T follicular helper cell (primary cell): ENCODE results near the gene PCDHA4.

Experiments used
- DNase-seq: peaks from one replicate; pipeline ENCODE4 v3.0.0-alpha.2; 2020; ENCODE audit warnings: low read depth

PCDHA4 gene

DNA sequence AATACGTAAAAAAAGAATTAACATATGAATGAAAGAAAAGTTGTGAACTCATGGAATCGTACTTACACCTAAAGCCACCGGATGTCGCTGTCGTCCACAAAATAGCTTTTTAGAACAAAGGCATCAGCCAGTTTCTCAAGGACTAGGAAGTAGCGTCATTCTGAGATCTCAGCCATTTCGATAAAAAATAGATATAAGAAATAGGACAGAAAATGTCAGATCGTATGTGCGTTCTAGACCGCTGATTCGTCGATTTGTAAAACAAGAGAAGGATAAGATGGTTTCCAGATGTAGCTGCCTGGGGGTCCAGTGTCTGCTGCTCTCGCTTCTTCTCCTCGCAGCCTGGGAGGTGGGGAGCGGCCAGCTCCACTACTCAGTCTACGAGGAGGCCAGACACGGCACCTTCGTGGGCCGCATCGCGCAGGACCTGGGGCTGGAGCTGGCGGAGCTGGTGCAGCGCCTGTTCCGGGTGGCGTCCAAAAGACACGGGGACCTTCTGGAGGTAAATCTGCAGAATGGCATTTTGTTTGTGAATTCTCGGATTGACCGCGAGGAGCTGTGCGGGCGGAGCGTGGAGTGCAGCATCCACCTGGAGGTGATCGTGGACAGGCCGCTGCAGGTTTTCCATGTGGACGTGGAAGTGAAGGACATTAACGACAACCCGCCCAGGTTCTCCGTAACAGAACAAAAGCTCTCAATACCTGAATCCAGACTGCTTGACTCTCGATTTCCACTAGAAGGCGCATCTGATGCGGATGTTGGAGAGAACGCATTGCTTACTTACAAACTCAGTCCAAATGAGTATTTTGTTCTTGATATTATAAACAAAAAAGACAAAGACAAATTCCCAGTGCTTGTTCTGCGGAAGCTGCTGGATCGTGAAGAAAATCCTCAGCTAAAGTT, 49.2 kb downstream of the PCDHA4 start, which contains the start of gene PCDHA10:
Gene PCDHA10, plus strand, starts transcription at position 126 of the 903 bp plus-strand sequence. Its CDS starts 152 bp downstream, at position 278.
- no peak for DNase-seq

- DNase-seq, result no peak
Observed at GRCh38 chr5:140857177-140857986, 50.5 kb downstream of the PCDHA4 start.

GRCh38 chr5:140857987-140858240, 51.0 kb downstream of the PCDHA4 start:
- DNase-seq, result no peak

DNA sequence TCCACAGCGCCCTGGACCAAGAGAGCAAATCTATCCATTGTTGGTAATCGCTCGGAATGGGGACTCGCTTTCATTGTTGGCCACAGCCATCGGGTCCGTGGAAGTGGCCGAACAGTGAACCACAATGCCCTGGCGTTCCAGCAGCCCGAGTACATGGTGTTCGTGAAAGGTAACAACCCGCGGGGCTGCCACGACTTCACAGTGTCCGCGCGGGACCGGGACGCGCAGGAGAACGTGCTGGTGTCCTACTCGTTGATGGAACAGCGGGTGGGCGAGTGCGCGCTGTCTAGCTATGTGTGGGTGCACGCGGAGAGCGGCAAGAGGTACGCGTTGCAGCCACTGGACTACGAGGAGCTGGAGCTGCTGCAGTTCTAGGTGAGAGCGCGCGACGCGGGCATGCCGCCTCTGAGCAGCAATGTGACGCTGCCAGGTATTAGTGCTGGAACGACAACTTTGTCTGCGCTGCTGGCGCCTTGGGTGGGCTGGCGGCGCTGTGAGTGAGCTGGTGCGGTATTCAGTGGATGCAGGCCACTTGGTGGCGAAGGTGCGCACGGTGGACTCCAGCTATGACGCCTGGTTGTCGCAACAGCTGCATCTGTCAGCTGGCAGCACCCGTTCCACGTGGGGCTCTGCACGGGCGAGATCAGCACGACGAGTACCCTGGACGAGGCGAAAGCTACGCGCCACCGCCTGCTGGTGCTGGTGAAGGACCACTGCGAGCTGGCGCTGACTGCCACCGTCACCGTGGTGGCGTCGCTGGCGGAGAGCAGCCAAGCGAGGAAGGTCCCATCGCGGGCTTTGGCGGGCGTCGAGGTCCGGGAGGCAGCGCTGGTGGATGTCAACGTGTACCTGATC, 55.8 kb downstream of the PCDHA4 start:
- no peak for DNase-seq
